Activated CD4-positive, alpha-beta T cell treated with anti-CD3 and anti-CD28 coated beads, Interleukin-2, amount 50 U/mL, for 24 hours (primary cell): ENCODE data around the gene LRMDA.
"Not testable (repeated sequence)": the region's sequence is repeated elsewhere in the genome, so short reads cannot be mapped to it uniquely, and the experiment has no call there.

Experiments
- DNase-seq, 2 donors: peaks; one replicate each; pipeline ENCODE4 v3.0.0-alpha.2; 2020; ENCODE audit warnings: low read depth in 1 of 2, low spot score in 1 of 2

LRMDA gene

GRCh38 chr10:75502389-75502788, 71.0 kb downstream of the LRMDA start:
- DNase-seq, result no peak

GRCh38 chr10:75502838-75503237, 71.4 kb downstream of the LRMDA start:
- no peak for DNase-seq

DNA sequence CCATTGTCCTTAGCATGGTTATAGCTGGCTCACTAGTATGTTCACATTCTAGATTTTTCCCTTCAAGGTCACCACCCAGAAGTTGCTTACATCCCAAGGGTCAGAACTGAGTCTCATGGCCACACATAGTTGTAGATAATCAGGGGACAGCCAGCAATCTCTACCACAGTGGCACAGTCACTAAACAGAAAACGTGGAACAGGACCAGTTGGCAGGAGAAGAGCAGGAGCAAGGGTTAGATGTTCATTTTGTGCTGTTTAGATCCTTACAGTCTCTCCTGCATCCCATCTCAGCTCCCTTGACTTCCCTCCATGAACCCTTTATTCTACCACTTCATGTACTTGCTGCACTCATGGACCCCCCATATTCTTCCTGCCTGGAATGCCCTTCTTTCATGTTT, 73.9 kb downstream of the LRMDA start:
- DNase-seq, result no peak

DNA sequence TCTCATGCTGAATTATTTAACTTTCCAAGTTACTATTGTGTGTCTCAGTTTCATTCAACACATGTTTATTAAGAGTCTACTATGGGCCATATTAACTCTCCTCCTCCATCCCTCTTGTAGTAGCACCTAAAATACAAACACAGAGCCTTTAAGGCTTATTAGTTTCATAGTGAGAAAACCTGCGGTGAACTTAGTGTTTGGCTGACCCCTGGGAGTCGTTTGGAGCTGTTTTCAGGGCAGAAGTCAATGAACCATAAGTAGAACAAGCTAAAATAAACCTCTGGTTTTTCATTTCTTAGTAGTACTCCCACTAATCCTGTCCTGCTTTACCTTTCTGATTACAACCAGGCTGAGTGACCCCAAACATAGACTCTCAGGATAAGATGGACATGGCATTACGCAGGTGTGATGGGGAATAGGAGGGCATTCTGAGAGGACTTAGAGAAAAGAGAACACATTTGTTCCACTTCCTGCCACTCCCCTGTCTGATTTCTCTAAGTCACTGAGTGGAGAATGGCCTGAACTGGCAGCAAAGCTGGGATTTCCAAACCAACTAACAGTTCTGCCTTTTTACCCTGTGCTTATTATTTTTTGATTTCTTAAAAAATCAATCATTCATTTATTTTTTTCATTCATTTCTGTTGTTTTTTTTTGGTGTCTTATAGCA, 74.5 kb downstream of the LRMDA start:
- no peak for DNase-seq

DNA sequence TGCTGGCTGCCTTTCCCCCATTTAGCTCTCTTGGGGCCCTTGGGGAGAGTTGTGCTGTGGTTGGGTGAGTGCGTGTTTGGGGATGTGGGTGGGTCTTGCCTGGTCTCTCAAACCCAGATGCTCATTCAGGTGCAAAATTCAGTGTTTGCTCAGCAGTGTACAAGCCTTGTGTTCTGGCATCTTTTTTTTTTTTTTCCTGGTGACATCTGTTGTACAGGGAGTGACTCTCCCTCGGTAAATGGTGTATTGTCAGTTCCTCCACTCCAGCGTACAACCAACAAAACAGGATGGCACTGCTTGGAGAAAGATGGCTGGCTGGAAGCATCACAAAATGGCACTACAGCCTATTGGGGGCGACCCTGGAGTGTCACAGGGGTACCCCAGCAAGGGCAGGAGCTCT, 75.5 kb downstream of the LRMDA start:
- DNase-seq, result no peak

DNA sequence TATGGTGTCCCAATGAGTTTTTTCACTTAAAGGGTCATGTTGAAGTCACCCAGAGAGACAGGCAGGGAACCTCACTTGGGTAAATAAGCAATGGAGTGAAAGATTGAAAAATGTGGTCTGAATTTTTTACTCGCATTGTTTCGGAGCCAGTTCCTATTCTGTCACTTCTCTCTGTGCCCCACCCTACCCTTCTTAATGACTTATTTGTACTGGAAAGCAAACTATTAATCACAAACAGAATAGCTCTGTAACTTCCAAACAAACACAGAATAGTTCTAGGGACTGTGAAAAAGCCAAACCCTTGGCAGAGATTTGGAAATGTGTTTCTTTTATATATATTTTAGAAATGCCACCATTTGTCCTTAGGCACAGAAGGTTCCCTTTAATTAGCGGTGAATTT, 76.0 kb downstream of the LRMDA start:
- no peak for DNase-seq

DNA sequence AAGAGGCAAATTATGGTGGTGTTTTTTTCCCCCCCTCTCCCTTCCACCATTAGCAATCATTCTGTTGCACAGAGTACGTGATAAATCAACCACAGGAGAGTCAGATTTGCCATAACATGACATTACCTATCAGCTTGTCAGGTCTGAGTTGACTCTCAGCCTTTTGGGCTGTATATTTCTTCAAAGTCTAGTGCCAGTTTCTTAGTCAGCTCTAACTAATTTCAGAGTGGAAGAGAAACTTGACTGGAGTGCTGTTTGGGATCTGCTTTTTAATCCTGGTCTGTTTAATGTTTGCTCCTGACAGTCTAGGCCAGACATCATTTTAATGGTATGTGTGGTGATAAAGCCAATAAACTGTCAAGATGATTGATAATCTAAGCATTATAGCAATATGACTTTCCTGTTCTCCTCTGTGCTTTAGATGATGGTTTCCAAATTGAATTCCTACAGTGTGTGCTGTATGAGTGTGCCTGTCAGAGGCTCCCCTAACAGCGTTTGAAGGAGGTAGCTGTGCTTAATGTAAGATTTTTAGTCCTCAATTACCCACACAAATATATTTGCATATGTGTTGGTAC, 76.9 kb downstream of the LRMDA start:
- no peak for DNase-seq

GRCh38 chr10:75508814-75509306, 77.4 kb downstream of the LRMDA start:
- no peak for DNase-seq

GRCh38 chr10:75509706-75510105, 78.3 kb downstream of the LRMDA start:
- no peak for DNase-seq

DNA sequence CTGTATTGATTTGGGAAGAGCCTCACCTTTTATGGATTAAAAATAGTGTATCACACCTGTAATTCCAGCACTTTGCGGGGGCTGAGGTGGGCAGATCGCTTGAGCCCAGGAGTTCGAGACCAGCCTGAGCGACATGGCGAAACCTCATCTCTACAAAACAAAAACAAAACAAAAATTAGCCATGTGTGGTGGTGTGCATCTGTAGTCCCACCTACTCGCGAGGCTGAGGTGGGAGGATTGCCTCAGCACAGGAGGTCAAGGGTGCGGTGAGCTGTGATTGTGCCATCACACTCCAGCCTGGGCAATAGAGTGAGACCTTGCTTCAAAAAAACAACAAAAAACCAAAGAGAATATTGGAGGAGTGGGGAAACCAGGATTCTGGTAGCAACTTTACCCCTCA, 79.6 kb downstream of the LRMDA start:
- DNase-seq, result no peak

GRCh38 chr10:75512203-75512933, 80.9 kb downstream of the LRMDA start:
- no peak for DNase-seq

- DNase-seq, result no peak
These were observed 82.0 kb downstream of the LRMDA start for GRCh38 chr10:75513292-75513885.

DNA sequence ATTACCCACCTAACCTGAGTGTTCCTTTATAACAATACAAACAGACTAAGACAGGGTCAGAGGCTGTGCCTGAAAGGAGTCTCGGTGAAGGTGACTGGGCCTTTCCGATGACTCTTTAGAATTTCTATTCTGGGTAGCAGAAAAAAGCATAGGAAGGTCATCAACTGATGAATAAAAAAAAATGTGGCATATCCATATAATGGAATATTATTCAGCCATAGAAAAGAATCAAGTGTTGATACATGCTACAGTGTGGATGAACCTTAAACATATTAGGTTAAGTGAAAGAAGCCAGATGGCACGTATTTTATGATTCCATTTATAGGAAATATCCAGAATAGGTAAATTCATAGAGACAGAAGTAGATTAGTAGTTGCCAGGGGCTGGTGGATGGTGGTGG, 83.4 kb downstream of the LRMDA start:
- no peak for DNase-seq

GRCh38 chr10:75516154-75516553, 84.7 kb downstream of the LRMDA start:
- not testable (repeated sequence) for DNase-seq

DNA sequence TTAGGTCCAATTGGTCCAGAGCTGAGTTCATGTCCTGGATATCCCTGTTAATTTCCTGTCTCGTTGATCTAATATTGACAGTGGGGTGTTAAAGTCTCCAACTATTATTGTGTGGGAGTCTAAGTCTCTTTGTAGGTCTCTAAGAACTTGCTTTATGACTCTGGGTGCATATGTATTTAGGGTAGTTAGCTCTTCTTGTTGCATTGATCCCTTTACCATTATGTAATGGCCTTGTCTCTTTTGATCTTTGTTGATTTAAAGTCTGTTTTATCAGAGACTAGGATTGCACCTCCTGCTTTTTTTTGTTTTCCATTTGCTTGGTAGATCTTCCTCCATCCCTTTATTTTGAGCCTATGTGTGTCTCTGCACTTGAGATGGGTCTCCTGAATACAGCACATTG, 87.8 kb downstream of the LRMDA start:
- not testable (repeated sequence) for DNase-seq

DNA sequence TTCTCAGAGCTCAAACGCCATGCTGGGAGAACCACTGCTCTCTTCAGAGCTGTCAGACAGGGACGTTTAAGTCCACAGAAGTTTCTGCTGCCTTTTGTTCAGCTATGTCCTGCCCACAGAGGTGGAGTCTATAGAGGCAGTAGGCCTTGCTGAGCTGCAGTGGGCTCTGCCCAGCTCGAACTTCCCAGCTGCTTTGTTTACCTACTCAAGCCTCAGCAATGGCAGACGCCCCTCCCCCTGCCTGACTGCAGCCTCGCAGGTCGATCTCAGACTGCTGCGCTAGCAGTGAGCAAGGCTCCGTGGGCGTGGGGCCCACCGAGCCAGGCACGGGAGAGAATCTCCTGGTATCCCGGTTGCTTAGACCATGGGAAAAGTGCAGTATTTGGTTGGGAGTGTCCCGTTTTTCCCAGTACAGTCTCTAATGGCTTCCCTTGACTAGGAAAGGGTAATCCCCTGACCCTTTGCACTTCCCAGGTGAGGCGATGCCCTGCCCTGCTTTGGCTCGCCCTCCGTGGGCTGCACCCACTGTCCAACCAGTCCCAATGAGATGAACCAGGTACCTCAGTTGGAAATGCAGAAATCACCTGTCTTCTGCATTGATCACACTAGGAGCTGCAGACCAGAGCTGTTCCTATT, 89.9 kb downstream of the LRMDA start:
- DNase-seq, result not testable (repeated sequence)

- no peak for DNase-seq
These were observed 93.6 kb downstream of the LRMDA start for GRCh38 chr10:75525067-75525466.

GRCh38 chr10:75525646-75526045, 94.2 kb downstream of the LRMDA start:
- no peak for DNase-seq

- DNase-seq, result no peak
These were observed 96.1 kb downstream of the LRMDA start for GRCh38 chr10:75527542-75527941.

- DNase-seq, result no peak
These were observed 97.0 kb downstream of the LRMDA start for GRCh38 chr10:75528392-75528791.

GRCh38 chr10:75530299-75530698, 98.9 kb downstream of the LRMDA start:
- no peak for DNase-seq
